Tibial nerve (tissue), 3 donors: ENCODE data around the gene GNG12.

Experiments used
- POLR2A ChIP-seq, 2 donors: fragments of 450-650 bp; IDR thresholded peaks; one replicate each; pipeline ENCODE4 v1.6.1; 2017; ENCODE audit warnings: antibody characterized with exemption in 2 of 2, mild to moderate bottlenecking in 2 of 2, moderate library complexity in 2 of 2
- TF ChIP-seq, protein P1 (sequence below), 5 experiments: fragments of 200-600 bp in 3 of 5; fragments of 450-650 bp in 2 of 5; sonication (generic) in 3 of 5; IDR thresholded peaks; one replicate each; pipeline ENCODE4 v1.5.1; 2016 to 2019; ENCODE audit warnings: antibody characterized with exemption in 5 of 5, mild to moderate bottlenecking in 3 of 5, moderate library complexity in 2 of 5

DNA sequence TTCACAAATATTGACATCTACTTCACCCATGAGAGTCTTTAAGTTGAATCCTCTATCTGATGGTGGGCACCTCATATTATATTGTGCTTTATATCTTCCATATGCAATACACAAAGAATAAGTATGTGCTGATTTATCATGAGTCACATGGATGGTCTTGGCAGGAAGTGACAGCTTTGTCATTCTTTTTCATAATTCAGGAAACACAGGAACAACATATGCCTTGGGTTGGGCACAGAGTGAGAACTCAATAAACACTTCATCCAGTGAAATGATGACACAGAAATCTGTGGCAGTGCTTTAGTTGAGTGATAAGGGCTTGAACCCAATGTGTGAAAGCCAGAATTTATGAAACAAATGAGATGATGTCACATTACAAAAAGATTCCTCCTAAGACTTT is 107.0 kb downstream of the GNG12 start:
- TF ChIP-seq POLR2A (IDR thresholded peaks at IDR 0.05), result no peak
- TF ChIP-seq, protein P1, sequence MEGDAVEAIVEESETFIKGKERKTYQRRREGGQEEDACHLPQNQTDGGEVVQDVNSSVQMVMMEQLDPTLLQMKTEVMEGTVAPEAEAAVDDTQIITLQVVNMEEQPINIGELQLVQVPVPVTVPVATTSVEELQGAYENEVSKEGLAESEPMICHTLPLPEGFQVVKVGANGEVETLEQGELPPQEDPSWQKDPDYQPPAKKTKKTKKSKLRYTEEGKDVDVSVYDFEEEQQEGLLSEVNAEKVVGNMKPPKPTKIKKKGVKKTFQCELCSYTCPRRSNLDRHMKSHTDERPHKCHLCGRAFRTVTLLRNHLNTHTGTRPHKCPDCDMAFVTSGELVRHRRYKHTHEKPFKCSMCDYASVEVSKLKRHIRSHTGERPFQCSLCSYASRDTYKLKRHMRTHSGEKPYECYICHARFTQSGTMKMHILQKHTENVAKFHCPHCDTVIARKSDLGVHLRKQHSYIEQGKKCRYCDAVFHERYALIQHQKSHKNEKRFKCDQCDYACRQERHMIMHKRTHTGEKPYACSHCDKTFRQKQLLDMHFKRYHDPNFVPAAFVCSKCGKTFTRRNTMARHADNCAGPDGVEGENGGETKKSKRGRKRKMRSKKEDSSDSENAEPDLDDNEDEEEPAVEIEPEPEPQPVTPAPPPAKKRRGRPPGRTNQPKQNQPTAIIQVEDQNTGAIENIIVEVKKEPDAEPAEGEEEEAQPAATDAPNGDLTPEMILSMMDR (IDR thresholded peaks at IDR 0.05), result no peak
